ENCODE data around the gene TUFT1. TPM values are rescaled to one million over a fixed set of nuclear protein-coding genes. Genes with fewer than 3 reads are reported as not detected.

The TUFT1 gene
- total RNA-seq, 2 donors from 2014 or later = 12.7 to 18.3 TPM

GRCh38 chr1:151510020-151510405, 30.1 kb upstream of the TUFT1 start:
- TF ChIP-seq CTCF (conservative IDR thresholded peaks at IDR 0.05) = no peak
- no peaks in the 10 kb centered on the region for H3K27me3 Mint-ChIP-seq (ENCODE audit: insufficient read depth)
- Histone ChIP-seq H3K4me1 (ENCODE audit: control insufficient read depth, insufficient read depth, low read length) (peaks cover 15% of the 10 kb centered on the region), H3K36me3 (ENCODE audit: control insufficient read depth, insufficient read depth, low read length) (no peaks in the 10 kb centered on the region), H3K27ac (ENCODE audit: low read depth, low read length) (peak overlapping the region; percentile 55), H3K9me3 (ENCODE audit: control insufficient read depth, low read length) (no peaks in the 10 kb centered on the region), H3K27me3 (ENCODE audit: control insufficient read depth, insufficient read depth, low read length, poor library complexity, severe bottlenecking) (no peaks in the 10 kb centered on the region), H3K9ac (ENCODE audit: extremely low read depth, low read length, poor library complexity, severe bottlenecking) (peak overlapping the region; percentile 77), H3K4me3 (ENCODE audit: low read length) (peak overlapping the region; percentile 82)
- peak; percentile 83 for DNase-seq
- WGBS, 2 experiments (ENCODE audit: insufficient coverage in 1 of 2, insufficient read length in 1 of 2) = 28 to 43% methylated on average over 3 to 8 of the region's 9 CpGs
- H3K27ac Mint-ChIP-seq = peak overlapping the region; percentile 96
- no peaks in the 10 kb centered on the region for H3K36me3 Mint-ChIP-seq (ENCODE audit: low read depth)
- H3K4me1 Mint-ChIP-seq = peaks cover 32% of the 10 kb centered on the region
- peak overlapping the region; percentile 78 for H3K4me3 Mint-ChIP-seq
- H3K9me3 Mint-ChIP-seq = no peaks in the 10 kb centered on the region

- H3K9me3 ChIP-seq (ENCODE audit: control insufficient read depth, low read length) = no peaks in the 10 kb centered on the region
- peak overlapping the region; percentile 55 for H3K27ac ChIP-seq (ENCODE audit: low read depth, low read length)
- no peak for DNase-seq
- H3K27me3 Mint-ChIP-seq (ENCODE audit: insufficient read depth) = no peaks in the 10 kb centered on the region
- no peak for TF ChIP-seq CTCF (conservative IDR thresholded peaks at IDR 0.05)
- H3K4me1 Mint-ChIP-seq = peaks cover 33% of the 10 kb centered on the region
- H3K36me3 Mint-ChIP-seq (ENCODE audit: low read depth) = peaks cover 2% of the 10 kb centered on the region
- H3K9ac ChIP-seq (ENCODE audit: extremely low read depth, low read length, poor library complexity, severe bottlenecking) = peak overlapping the region; percentile 77
- peak overlapping the region; percentile 82 for H3K4me3 ChIP-seq (ENCODE audit: low read length)
- H3K9me3 Mint-ChIP-seq = no peaks in the 10 kb centered on the region
- H3K4me3 Mint-ChIP-seq = peak overlapping the region; percentile 78
- H3K4me1 ChIP-seq (ENCODE audit: control insufficient read depth, insufficient read depth, low read length) = peaks cover 15% of the 10 kb centered on the region
- H3K36me3 ChIP-seq (ENCODE audit: control insufficient read depth, insufficient read depth, low read length) = no peaks in the 10 kb centered on the region
- H3K27ac Mint-ChIP-seq = peak overlapping the region; percentile 96
- no peaks in the 10 kb centered on the region for H3K27me3 ChIP-seq (ENCODE audit: control insufficient read depth, insufficient read depth, low read length, poor library complexity, severe bottlenecking)
- 5 to 12% methylated on average over 8 to 10 of the region's 10 CpGs for WGBS, 2 experiments (ENCODE audit: insufficient coverage in 1 of 2, insufficient read length in 1 of 2)
These were observed 29.5 kb upstream of the TUFT1 start for GRCh38 chr1:151510614-151510956.

GRCh38 chr1:151510957-151511635, 29.0 kb upstream of the TUFT1 start, which contains the start of gene CGN:
Gene CGN (plus strand): TSS chr1:151511387. CDS start chr1:151518520, 7,133 bp downstream.
- peaks cover 4% of the 10 kb centered on the region for H3K36me3 Mint-ChIP-seq (ENCODE audit: low read depth)
- peak within 1 kb of the TSS; percentile 96 for H3K27ac Mint-ChIP-seq
- Histone ChIP-seq H3K27ac (ENCODE audit: low read depth, low read length) (peak within 1 kb of the TSS; percentile 72), H3K36me3 (ENCODE audit: control insufficient read depth, insufficient read depth, low read length) (no peaks in the 10 kb centered on the region), H3K4me1 (ENCODE audit: control insufficient read depth, insufficient read depth, low read length) (peaks cover 17% of the 10 kb centered on the region), H3K9ac (ENCODE audit: extremely low read depth, low read length, poor library complexity, severe bottlenecking) (peak within 1 kb of the TSS; percentile 77), H3K27me3 (ENCODE audit: control insufficient read depth, insufficient read depth, low read length, poor library complexity, severe bottlenecking) (no peaks in the 10 kb centered on the region), H3K9me3 (ENCODE audit: control insufficient read depth, low read length) (no peaks in the 10 kb centered on the region), H3K4me3 (ENCODE audit: low read length) (peak within 1 kb of the TSS; percentile 95)
- peak; percentile 98 for DNase-seq
- H3K27me3 Mint-ChIP-seq (ENCODE audit: insufficient read depth) = no peaks in the 10 kb centered on the region
- H3K9me3 Mint-ChIP-seq = no peaks in the 10 kb centered on the region
- TF ChIP-seq CTCF (conservative IDR thresholded peaks at IDR 0.05) = no peak
- 0% methylated on average over 16 to 68 of the region's 68 CpGs for WGBS, 2 experiments (ENCODE audit: insufficient coverage in 1 of 2, insufficient read length in 1 of 2)
- H3K4me3 Mint-ChIP-seq = peak within 1 kb of the TSS; percentile 78
- peaks cover 38% of the 10 kb centered on the region for H3K4me1 Mint-ChIP-seq

All from endodermal cell (in vitro differentiated cells).